Measurements from ENCODE around the gene EFCC1.

DNA sequence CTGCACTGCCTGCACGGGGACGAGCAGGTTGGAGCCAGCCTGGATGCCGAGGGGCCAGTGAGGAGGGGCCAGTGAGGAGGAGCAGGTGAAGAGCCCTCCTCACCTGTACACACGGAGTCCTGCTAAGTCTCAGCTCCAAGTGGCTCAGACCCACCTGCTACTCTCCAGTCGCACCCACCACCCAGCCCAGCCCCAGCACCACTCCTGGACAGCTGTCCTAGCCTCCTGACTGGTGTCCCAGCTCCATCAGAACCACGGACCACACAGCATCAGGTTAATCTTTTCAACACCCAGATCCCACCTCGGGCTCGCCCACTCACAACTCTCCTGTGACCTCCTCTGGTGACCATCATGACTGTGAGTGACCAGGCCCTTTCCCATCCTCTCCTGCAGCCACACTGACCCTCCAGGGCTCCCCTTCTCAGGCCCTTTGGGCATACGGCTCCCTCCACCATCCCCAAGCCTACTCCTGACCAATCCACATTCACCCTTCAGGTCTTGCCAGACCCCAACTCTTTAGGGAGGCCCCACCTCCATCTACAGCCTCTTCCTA is 13.8 kb downstream of the EFCC1 start:
- TF ChIP-seq ZFP37 (CRISPR knock-in tag; IDR thresholded peaks at IDR 0.05; ENCODE audit: borderline replicate concordance) (no peak), TP53 (CRISPR knock-in tag; conservative IDR thresholded peaks at IDR 0.05) (no peak), POLR2A (IDR thresholded peaks at IDR 0.05; ENCODE audit: insufficient read depth in 1 of 2, low read depth in 2 of 2, low read length in 2 of 2) (no peak), EP300 (IDR thresholded peaks at IDR 0.05; ENCODE audit: low read depth in 2 of 2, low read length in 2 of 2) (no peak), EP300 (CRISPR knock-in tag; IDR thresholded peaks at IDR 0.05; ENCODE audit: borderline replicate concordance) (no peak)

Data from HepG2 (cell line).